GM12875 (cell line): ENCODE results near the gene CAMKK2.

Experiments
- H3K4me3 ChIP-seq: one replicate; pipeline ENCODE4 v1.5.1; 2011; ENCODE audit warnings: low read depth, low read length, control low read depth
- TF ChIP-seq, protein P1 (sequence below): IDR thresholded peaks from 2 replicates; pipeline ENCODE4 v1.5.1; 2011; ENCODE audit warnings: low read depth, mild to moderate bottlenecking, control low read depth, inconsistent platforms, low read length, moderate library complexity, borderline replicate concordance; ENCODE audit not compliant: insufficient read depth

CAMKK2 gene

GRCh38 chr12:121228919-121229665 is 67.4 kb downstream of the CAMKK2 start:
- H3K4me3 ChIP-seq = no peak overlapping the region
- TF ChIP-seq, protein P1, sequence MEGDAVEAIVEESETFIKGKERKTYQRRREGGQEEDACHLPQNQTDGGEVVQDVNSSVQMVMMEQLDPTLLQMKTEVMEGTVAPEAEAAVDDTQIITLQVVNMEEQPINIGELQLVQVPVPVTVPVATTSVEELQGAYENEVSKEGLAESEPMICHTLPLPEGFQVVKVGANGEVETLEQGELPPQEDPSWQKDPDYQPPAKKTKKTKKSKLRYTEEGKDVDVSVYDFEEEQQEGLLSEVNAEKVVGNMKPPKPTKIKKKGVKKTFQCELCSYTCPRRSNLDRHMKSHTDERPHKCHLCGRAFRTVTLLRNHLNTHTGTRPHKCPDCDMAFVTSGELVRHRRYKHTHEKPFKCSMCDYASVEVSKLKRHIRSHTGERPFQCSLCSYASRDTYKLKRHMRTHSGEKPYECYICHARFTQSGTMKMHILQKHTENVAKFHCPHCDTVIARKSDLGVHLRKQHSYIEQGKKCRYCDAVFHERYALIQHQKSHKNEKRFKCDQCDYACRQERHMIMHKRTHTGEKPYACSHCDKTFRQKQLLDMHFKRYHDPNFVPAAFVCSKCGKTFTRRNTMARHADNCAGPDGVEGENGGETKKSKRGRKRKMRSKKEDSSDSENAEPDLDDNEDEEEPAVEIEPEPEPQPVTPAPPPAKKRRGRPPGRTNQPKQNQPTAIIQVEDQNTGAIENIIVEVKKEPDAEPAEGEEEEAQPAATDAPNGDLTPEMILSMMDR = no peak

- TF ChIP-seq, protein P1 = 0 out of 2 replicates have a peak, but pooled peaks have one; percentile 4
- peak overlapping the region; percentile 5 for H3K4me3 ChIP-seq
Measured at GRCh38 chr12:121227294-121227693, 69.2 kb downstream of the CAMKK2 start.

- peak overlapping the region; percentile 5 for H3K4me3 ChIP-seq
Measured at GRCh38 chr12:121226871-121227270, 69.6 kb downstream of the CAMKK2 start.

GRCh38 chr12:121226399-121226798 is 70.1 kb downstream of the CAMKK2 start:
- TF ChIP-seq, protein P1 = no peak
- H3K4me3 ChIP-seq = no peak overlapping the region

GRCh38 chr12:121224591-121224990 is 71.9 kb downstream of the CAMKK2 start:
- no peak overlapping the region for H3K4me3 ChIP-seq
- TF ChIP-seq, protein P1 = no peak

DNA sequence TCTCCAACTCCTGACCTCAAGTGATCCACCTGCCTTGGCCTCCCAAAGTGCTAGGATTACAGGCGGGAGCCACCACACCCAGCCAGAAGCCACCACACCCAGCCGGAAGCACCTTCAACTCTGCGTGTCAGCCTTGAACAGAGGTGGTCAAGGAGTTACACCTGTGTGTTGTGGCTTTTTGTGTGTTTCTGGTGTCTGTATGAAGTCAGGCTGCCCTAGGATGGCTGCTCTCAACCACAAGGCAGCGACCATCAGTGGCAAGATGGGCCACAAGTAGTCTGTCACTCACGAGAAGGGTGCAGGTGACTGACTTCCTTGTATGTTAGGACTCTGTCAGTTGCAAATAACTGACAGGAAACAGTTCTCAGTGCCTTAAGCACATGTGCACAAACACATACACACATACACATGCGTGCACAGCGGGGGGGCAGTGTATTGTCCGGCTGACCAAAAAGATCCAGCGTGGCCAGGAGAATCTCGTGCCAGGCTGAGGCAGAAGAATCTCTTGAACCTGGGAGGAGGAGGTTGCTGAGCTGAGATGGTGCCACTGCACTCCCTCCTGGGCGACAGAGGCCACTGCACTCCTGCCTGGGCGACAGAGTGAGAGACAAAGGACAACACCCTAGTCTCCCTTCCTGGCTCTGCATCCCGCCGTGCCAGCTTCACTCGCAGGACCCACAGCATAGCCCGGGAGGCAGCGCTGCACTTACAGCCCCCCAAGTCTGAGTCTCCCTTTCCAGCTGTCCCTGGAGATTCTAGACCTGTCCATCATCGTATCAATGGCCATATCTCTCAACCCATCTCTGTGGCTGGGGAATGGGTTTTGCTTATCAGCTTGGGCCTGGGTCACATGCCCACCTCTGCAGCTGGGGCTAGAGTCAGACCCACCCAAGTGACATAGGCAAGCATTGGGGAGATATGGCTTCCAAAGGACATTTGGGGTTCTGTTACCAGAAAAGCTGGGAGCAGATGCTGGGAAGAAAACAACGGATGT is 72.9 kb downstream of the CAMKK2 start:
- TF ChIP-seq, protein P1 = peak; percentile 65; the same call in 1 of the 2 replicates
- no peak overlapping the region for H3K4me3 ChIP-seq

DNA sequence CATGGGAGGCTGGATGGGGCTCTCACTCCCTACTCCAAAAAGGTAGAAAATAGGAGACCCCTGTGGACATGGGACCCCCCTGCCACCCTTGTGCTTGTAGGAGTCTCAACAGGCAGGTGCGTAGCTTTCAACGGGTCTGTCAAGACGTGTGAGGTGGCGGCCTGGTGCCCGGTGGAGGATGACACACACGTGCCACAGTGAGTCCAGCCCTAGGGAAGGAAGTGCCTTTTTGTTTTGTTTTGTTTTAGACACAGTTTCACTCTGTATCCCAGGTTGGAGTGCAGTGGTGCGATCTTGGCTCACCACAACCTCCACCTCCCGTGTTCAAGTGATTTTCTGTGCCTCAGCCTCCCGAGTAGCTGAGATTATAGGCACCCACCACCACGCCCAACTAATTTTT is 73.7 kb downstream of the CAMKK2 start:
- TF ChIP-seq, protein P1 = no peak
- no peak overlapping the region for H3K4me3 ChIP-seq
